GM12891 (cell line): ENCODE measurements around the gene TNFRSF4.

Experiments used
- DNase-seq: peaks from one replicate; pipeline ENCODE4 v3.0.0; 2011; ENCODE audit warnings: low spot score; ENCODE audit not compliant: insufficient read length
- FAIRE-seq: peaks from 2 replicates; lab custom pipeline; 2011; peaks lifted over from hg19 to GRCh38; lab: Jason Lieb, UNC
- PAX5 ChIP-seq: IDR thresholded peaks from 2 replicates; pipeline ENCODE4 v1.6.1; 2011; ENCODE audit warnings: low read length, moderate library complexity, mild to moderate bottlenecking; ENCODE audit not compliant: insufficient read depth, severe bottlenecking
- POLR2A ChIP-seq: IDR thresholded peaks from 2 replicates; pipeline ENCODE4 v1.6.1; 2011; ENCODE audit warnings: low read depth, low read length, control low read depth
- POLR2AphosphoS5 ChIP-seq: IDR thresholded peaks from 2 replicates; pipeline ENCODE4 v1.6.1; 2011; ENCODE audit warnings: low read depth, low read length, control low read depth
- POU2F2 ChIP-seq: IDR thresholded peaks from 2 replicates; pipeline ENCODE4 v1.6.1; 2011; ENCODE audit warnings: low read depth, mild to moderate bottlenecking, control low read depth, low read length, moderate library complexity
- SPI1 ChIP-seq: IDR thresholded peaks from 2 replicates; pipeline ENCODE4 v1.6.1; 2011; ENCODE audit warnings: low read depth, low read length, control low read depth
- TAF1 ChIP-seq: IDR thresholded peaks from 2 replicates; pipeline ENCODE4 v1.6.1; 2011; ENCODE audit warnings: low read depth, low read length, control low read depth

The TNFRSF4 gene

DNA sequence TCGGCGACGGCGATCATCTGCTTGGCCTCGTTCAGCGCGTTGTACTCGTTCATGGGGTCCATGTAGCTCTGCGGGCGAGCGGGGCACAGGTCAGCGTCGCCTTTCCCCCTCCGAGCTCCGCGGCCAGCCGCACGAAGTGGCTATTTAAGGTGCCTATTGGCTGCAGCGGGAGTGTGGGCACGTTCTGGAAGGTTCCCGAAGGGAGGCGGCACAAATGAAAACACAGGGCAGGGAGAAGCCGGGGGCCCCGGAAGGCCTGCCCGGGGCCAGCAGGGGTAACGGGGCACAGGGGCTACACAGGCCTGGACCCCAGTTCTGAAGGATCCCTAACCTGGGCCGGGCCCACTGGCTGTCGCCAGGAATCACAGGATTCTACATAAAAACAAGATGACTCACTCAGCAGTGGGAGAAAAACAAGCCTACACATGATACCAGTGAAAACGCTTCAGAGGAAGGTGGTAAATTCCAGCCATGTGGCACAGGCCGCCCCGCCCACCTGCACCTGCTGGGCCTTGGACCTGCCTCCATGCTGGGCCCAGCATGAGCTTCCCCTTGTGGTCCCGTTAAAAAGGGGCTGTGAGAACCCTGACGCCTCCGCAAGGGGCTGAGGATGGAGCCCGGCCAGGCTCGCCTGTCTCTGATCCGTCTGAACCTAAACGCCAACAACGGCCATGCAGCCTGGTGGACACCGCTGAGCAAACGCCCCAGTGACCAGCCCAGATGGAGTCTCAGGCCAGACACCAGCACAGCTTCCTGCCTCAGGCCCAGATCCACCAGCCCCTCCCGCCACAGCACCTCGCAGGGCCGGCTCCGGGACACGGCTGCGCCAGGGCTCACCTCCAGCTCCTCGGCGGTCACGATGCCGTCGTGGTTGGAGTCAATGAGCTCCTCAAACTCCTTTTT is 3.9 kb upstream of the TNFRSF4 start:
- DNase-seq (no peak), FAIRE-seq (no peak)
- TF ChIP-seq POLR2A, result no peak
- no peak for TF ChIP-seq POU2F2
- TF ChIP-seq PAX5, result no peak
- no peak for TF ChIP-seq TAF1
- no peak for TF ChIP-seq POLR2AphosphoS5
- no peak for TF ChIP-seq SPI1

DNA sequence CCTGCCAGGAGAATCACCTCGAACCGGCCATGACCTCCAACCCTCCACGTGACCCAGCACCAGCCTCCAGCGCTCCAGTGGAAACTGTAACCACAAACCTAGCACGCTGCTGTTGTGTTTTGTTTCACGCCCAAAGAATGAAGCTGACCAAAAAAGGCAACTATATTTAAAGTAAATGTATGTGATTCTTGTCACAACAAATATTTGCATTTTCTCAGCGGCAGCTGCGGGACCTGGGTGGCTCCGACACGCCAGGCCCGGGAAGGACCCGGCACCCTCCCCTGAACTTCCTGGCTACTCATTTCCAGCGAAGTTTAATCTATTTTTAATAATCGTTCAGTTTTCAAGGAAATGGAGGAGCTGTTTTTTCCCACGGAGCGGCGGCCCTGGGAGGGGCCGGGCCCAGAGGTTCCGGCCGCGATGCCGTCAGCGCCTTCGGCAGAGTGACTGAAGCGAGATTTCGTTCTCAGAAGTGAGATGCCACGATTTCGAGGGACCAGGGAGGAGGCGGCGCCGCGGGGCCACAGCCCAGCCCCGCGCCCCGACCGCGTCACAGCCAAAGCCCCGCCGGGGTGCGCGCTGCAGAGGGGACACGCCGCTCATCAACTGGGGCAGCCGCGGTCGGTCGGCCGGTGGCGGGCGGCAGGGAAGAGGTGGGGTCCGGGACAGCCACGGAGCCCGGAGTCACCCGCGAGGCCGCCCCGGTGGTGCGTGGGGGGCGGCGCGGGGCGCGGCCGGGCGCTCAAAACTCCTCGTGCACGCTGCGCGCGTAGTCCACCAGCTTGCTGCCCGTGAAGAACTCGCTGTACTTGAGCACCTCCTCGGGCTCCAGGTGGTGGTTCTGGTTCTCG is 3.0 kb upstream of the TNFRSF4 start:
- DNase-seq, result no peak
- no peak for FAIRE-seq
- TF ChIP-seq TAF1 (no peak), POLR2AphosphoS5 (no peak), POU2F2 (no peak)

DNA sequence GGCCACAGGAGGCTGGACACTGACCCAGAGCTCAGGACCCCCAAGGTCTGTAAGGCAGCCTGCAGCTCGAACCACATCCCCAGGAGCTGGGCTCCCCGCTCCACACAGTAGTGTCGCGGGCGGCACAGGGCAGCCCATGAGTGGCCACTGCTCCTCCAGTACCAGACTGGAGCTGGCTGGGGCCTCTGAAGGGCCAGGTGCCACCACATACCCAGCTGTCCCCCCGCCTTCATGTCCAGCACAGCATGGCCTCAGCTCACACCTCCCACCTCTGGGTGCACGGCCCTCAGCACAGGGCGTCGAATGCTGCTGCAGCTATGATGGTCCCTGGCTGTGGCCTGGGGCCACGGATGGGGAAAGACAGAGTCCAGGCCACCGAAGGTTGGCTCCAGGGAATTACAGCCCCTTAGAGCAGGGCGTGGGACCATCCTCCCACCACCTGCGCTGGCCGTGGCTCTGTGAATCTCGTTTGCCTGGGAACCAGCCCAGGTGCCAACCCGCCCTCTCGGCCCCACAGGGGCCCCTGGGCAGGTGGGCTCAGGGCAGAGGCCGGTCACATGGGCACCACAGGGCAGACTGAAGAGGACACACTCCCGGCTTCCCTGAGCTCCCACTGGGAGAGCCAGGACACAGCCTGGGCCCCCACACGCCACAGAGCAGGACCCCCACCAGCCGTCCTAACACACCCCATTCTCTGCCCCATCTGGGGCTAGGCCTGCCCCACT is 2.1 kb upstream of the TNFRSF4 start:
- TF ChIP-seq POU2F2 (no peak), SPI1 (no peak), POLR2AphosphoS5 (no peak), POLR2A (no peak), TAF1 (no peak), PAX5 (no peak)
- FAIRE-seq, result no peak
- DNase-seq, result no peak

DNA sequence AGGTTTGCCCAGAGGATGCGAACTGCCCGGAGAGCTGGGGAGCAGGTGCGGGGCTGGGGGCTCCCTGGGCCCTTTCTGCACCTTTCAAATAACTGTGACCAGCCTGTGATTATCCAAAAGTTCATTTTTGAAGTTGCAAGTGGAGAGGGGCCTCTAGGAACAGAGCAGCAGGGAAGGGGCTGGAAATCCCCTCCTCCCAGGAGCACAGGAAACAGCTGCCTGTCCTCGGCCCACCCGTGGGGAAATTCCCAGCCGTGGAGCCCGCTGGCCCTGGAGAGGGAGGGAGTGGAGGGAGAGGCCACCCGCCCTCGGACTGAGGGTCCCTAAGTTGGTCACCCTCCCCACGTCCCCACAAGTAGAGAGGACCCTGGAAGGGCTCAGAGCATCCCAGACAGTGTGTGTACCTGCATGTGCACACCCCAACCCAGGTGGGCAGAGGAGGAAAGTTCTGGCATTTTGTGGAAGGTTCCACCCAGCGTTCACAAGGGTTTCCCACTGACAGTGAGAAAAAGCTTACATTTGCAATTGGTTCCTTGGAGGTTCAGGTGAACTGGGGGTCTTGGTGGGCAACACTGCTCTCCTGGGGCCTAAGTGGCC is 1.2 kb upstream of the TNFRSF4 start:
- FAIRE-seq (no peak), DNase-seq (no peak)
- TF ChIP-seq SPI1, result no peak
- 0 out of 2 replicates have a peak, but pooled peaks have one; percentile 9 for TF ChIP-seq POLR2AphosphoS5

DNA sequence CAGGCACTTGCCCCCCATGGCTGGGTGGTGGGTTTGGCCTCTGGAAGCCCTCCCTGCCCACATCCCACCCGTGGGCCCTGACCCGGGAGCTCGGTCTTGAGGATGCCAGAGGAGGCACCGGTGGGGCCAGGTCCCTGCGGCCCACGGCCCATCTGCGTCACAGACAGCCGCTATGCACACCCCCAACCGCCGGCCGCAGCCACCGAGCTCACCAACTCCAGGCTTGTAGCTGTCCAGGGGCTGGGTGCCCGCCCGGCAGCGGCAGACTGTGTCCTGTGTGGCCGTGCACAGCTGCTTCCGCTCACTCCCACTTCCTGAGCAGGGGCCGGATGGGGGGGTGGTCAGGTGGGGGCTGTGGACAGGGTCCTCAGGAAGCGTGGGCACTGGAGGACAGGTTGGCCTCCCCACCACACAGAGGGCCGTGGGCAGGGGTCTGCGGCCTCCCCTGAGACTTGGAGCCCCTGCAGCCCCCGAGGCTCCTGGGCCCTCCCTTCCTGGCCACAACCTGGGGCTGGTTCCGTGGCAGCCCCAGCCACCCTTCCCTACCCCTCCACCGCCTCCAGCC is 1.1 kb downstream of the TNFRSF4 start:
- FAIRE-seq (no peak), DNase-seq (no peak)
- TF ChIP-seq POU2F2 (no peak), TAF1 (no peak), SPI1 (peak; percentile 19; the same call in 1 of the 2 replicates), POLR2AphosphoS5 (no peak)

DNA sequence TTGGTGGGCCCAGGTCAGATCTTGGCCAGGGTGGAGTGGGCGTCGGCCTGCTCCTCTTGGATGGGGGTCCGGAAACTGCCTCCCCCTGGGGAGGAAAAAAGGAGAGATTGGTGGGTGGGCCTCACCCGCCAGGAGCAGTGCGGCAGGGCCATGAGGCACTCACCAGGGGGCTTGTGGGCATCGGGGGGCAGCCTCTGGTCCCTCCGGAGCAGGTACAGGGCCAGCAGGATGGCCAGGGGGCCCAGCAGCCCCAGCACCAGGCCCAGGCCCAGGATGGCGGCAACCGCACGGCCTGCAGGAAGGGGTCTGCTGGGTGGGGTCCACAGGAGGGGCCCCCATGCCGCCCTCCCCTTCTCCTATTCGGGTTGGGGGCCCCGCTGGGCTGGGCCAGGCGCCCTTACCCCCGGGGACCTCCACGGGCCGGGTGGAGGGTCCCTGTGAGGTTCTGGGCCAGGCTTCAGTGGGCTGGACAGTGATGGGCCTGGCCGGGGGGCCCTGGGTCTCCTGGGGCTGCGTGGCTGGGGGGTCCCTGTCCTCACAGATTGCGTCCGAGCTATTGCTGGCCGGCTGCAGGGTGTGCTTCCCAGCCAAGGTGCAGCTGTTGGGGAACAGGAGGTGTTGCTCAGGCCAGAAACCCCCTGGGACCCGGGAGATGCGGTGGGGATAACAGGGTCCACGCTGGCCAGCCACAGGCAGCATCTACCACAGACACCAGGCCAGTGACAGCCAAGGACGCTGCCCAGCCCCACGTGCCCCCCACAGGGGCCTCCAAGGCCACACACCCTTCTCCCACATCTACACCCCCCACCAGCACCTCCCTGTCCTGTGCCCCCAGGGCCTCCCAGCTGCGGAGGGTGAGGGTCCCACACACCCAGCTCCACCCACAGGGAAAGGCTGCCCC is 2.2 kb downstream of the TNFRSF4 start:
- DNase-seq (no peak), FAIRE-seq (no peak)
- TF ChIP-seq SPI1, result no peak
- TF ChIP-seq TAF1, result no peak

DNA sequence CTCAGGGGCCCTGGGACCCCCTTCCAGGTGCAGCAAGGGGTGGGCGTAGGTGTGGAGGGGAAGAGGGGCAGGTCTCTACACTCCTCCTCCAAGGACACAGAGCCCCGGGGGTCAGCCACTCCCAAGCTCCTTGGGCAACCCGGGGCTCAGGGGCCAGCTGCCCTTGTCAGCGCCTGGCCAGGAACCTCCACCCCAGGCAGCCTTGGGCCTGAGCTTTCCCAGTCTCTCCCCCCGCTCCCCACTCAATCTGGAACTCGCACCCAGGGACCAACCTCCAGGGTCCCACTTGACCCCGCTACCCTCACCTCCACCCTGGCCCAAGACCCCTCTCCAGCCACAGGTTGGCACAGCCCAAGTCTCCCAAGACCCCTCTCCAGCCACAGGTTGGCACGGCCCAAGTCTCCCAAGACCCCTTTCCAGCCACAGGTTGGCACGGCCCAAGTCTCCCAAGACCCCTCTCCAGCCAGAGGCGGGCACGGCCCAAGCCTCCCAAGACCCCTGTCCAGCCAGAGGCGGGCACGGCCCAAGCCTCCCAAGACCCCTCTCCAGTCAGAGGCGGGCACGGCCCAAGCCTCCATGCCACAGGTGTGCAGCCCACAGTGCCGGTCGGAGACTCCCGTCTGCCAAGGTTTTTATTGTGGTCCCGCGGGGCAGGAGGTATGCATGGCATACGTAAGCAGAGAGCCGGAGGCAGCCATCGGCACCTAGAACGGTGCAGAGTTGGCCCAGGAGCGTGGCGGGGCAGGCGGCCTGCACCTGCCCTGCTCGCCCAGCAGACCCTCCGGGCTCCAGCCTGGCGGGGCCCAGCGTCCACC is 3.0 kb downstream of the TNFRSF4 start:
- no peak for DNase-seq
- TF ChIP-seq POLR2A (no peak), TAF1 (no peak), PAX5 (no peak), POLR2AphosphoS5 (no peak), SPI1 (no peak), POU2F2 (no peak)
- no peak for FAIRE-seq

DNA sequence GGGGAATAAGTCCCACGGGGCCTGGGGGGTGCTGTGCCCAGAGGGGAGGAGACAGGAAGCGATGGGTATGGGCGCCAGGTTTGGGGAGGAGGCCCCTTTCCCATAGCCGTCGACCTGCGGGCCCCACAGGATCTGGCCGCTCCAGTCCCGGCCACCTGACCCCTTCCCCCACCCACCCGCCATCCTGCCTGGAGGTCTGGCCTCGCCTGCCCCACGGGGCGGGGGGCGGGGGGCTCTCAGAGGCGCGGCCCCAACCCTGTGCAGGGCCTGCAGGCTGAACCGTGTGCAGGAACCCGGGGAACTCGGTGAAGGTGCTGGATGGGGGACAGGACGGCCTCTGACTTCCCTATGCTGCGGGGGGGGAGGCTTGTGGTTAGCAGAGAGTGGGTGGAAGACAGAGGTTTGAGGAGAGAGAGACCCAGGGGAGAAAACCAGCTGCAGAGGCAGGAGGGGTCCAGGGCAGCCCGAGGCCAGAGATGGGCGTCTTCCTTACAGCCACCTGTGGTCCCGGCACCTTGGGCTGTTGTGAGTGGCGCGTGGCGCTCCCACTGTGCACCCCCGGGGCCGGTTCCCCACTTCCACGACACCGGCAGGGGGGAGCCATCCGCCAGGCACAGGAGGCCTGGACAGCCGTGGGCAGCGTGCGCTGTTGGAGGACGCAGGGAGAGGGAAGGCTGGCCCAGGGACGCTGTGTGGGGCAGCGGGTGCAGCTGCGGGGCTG is 5.1 kb downstream of the TNFRSF4 start:
- FAIRE-seq, result peak; percentile 54
- DNase-seq, result no peak
- no peak for TF ChIP-seq TAF1
- no peak for TF ChIP-seq POLR2AphosphoS5
- peak; percentile 26; the same call in 1 of the 2 replicates for TF ChIP-seq SPI1
- TF ChIP-seq POLR2A, result no peak
